ENCODE measurements around the gene C3AR1.
"Not testable (repeated sequence)": the region's sequence is repeated elsewhere in the genome, so short reads cannot be mapped to it uniquely, and the experiment has no call there.

The C3AR1 gene

GRCh38 chr12:8065991-8066594 is at the start of gene C3AR1:
C3AR1 (minus strand) TSS chr12:8066359; CDS start chr12:8060185, 6,174 bp downstream.
- no peak within 1 kb of the TSS for H3K27ac ChIP-seq (ENCODE audit: low read depth, low read length)
- no peaks in the 10 kb centered on the region for H3K27me3 ChIP-seq (ENCODE audit: control insufficient read depth in 1 of 2, insufficient read depth in 2 of 2, low read length in 2 of 2)
- no peak within 1 kb of the TSS for H3K4me3 ChIP-seq (ENCODE audit: low read depth in 1 of 2, low read length in 2 of 2)
- no peaks in the 10 kb centered on the region for H3K36me3 ChIP-seq (ENCODE audit: insufficient read depth, low read length)
- H3K9ac ChIP-seq (ENCODE audit: low read length): no peak within 1 kb of the TSS
- H3K9me3 ChIP-seq (ENCODE audit: low read length): no peaks in the 10 kb centered on the region
- no peaks in the 10 kb centered on the region for H3K4me1 ChIP-seq (ENCODE audit: insufficient read depth, low read length)

- H3K4me1 ChIP-seq (ENCODE audit: insufficient read depth, low read length); H3K27me3 ChIP-seq (ENCODE audit: control insufficient read depth in 1 of 2, insufficient read depth in 2 of 2, low read length in 2 of 2); H3K4me3 ChIP-seq (ENCODE audit: low read depth in 1 of 2, low read length in 2 of 2); H3K36me3 ChIP-seq (ENCODE audit: insufficient read depth, low read length); H3K9me3 ChIP-seq (ENCODE audit: low read length); H3K9ac ChIP-seq (ENCODE audit: low read length); H3K27ac ChIP-seq (ENCODE audit: low read depth, low read length): not testable (repeated sequence)
These were observed 47.0 kb upstream of the C3AR1 start for GRCh38 chr12:8113117-8113516.

DNA sequence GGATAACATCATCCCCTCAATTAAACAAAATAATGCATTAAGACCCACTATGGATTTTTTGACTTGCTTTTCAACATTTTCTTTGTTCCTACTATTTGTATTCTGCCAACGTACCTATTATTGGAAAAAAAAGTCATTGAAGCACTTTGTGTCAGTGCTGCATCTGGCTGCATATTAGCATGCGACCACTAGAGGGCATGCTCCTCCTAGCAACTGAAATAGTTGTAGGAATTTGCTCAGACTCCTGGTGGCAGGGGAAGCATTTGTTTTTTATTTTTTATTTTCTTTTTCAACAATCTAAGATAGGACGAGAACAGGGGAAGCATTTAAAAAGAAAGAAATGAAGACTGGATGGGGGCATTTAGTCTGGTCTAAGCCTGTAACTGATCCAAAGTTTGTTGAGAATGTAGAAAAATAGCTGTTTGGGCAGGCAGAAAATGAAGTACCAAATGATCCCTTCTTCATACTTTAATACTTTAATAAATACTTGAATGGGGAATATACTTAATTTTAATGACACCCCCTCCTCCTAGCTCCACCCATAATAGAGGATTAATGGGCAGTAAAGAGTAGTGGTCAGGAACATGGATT is 42.7 kb upstream of the C3AR1 start:
- H3K27me3 ChIP-seq (ENCODE audit: control insufficient read depth in 1 of 2, insufficient read depth in 2 of 2, low read length in 2 of 2): no peaks in the 10 kb centered on the region
- H3K9ac ChIP-seq (ENCODE audit: low read length): no peak overlapping the region
- H3K4me3 ChIP-seq (ENCODE audit: low read depth in 1 of 2, low read length in 2 of 2): no peak overlapping the region

DNA sequence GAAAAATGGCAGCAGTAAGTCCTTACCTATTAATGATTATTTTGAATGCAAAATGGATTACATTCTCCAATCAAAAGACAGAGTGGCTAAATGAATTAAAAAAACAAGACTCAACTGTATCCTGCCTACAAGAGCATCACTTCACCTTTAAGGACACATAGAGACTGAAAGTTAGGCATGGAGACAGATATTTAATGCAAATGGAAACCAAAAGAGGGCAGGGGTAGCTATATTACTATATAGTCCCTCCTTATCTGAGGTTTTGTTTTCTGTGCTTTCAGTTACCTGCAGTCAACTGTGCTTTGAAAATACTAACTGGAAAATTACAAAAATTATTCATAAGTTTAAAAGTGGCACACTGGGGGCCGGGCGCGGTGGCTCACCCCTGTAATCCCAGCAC is 33.1 kb upstream of the C3AR1 start:
- peaks cover 34% of the 10 kb centered on the region for H3K36me3 ChIP-seq (ENCODE audit: insufficient read depth, low read length)
- no peak overlapping the region for H3K9ac ChIP-seq (ENCODE audit: low read length)

More for the DNA sequence above, 42.7 kb upstream of the C3AR1 start:
- H3K36me3 ChIP-seq (ENCODE audit: insufficient read depth, low read length): no peaks in the 10 kb centered on the region
- H3K9me3 ChIP-seq (ENCODE audit: low read length): no peaks in the 10 kb centered on the region
- H3K4me1 ChIP-seq (ENCODE audit: insufficient read depth, low read length): no peaks in the 10 kb centered on the region
- no peak overlapping the region for H3K27ac ChIP-seq (ENCODE audit: low read depth, low read length)

DNA sequence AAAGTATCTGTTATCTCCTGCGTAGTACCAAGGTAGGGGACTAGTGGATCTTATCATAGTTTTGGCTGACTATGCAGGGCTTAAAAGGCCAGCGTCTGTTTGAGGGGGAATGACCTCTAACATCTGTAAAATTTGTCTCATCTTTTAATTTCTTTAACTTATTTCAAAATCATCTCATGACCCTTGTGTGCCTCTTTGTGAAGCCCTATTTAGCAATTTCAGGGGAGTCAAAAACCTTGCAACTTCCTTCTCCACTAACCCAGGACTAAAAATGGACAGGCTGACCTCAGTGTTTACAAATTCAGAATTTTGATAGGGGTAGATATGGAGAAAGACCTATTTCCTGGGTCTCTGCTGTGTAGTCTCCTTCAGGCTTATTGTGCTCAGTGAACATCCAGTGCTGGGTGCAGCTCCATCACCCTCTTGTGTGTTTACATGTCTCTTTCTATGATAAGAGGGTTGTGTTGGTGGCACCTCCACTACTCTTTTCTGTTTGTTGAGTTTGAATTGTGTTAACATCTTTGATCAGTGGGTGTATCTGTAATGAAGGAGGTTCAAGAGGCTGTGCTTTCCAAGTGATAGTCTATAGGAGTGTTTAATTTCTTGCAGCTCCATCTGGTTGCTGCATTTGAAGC is 30.2 kb upstream of the C3AR1 start:
- H3K27me3 ChIP-seq (ENCODE audit: control insufficient read depth in 1 of 2, insufficient read depth in 2 of 2, low read length in 2 of 2): no peaks in the 10 kb centered on the region
- H3K27ac ChIP-seq (ENCODE audit: low read depth, low read length): no peak overlapping the region
- no peak overlapping the region for H3K4me3 ChIP-seq (ENCODE audit: low read depth in 1 of 2, low read length in 2 of 2)
- H3K9ac ChIP-seq (ENCODE audit: low read length): no peak overlapping the region
- H3K4me1 ChIP-seq (ENCODE audit: insufficient read depth, low read length): no peaks in the 10 kb centered on the region
- no peaks in the 10 kb centered on the region for H3K9me3 ChIP-seq (ENCODE audit: low read length)
- H3K36me3 ChIP-seq (ENCODE audit: insufficient read depth, low read length): peaks cover 55% of the 10 kb centered on the region

More for the DNA sequence above, 33.1 kb upstream of the C3AR1 start:
- Histone ChIP-seq H3K27ac (ENCODE audit: low read depth, low read length) (no peak overlapping the region), H3K9me3 (ENCODE audit: low read length) (no peaks in the 10 kb centered on the region), H3K4me1 (ENCODE audit: insufficient read depth, low read length) (no peaks in the 10 kb centered on the region), H3K4me3 (ENCODE audit: low read depth in 1 of 2, low read length in 2 of 2) (no peak overlapping the region), H3K27me3 (ENCODE audit: control insufficient read depth in 1 of 2, insufficient read depth in 2 of 2, low read length in 2 of 2) (no peaks in the 10 kb centered on the region)

DNA sequence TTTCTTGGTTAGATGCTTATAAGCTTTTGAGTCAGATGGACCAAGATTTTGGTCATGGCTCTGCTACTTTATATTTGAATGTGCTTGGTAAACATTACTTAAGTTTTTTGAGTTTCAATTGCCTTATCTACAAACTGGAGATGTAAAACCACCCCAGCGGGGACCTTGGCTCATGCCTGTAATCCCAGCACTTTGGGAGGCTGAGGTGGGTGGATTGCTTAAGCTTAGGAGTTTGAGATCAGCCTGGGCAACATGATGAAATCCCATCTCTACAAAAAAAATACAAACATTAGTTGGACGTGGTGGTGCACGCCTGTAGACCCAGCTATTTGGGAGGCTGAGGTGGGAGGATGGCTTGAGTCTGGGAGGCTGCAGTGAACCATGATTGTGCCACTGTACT is 27.1 kb upstream of the C3AR1 start:
- Histone ChIP-seq H3K4me1 (ENCODE audit: insufficient read depth, low read length) (no peaks in the 10 kb centered on the region), H3K27me3 (ENCODE audit: control insufficient read depth in 1 of 2, insufficient read depth in 2 of 2, low read length in 2 of 2) (no peaks in the 10 kb centered on the region), H3K36me3 (ENCODE audit: insufficient read depth, low read length) (peaks cover 74% of the 10 kb centered on the region), H3K4me3 (ENCODE audit: low read depth in 1 of 2, low read length in 2 of 2) (no peak overlapping the region), H3K9ac (ENCODE audit: low read length) (no peak overlapping the region), H3K27ac (ENCODE audit: low read depth, low read length) (no peak overlapping the region), H3K9me3 (ENCODE audit: low read length) (no peaks in the 10 kb centered on the region)

- H3K36me3 ChIP-seq (ENCODE audit: insufficient read depth, low read length): peaks cover 45% of the 10 kb centered on the region
- H3K27ac ChIP-seq (ENCODE audit: low read depth, low read length): no peak overlapping the region
- H3K4me3 ChIP-seq (ENCODE audit: low read depth in 1 of 2, low read length in 2 of 2): no peak overlapping the region
- H3K9ac ChIP-seq (ENCODE audit: low read length): no peak overlapping the region
- peaks cover 5% of the 10 kb centered on the region for H3K4me1 ChIP-seq (ENCODE audit: insufficient read depth, low read length)
- no peaks in the 10 kb centered on the region for H3K27me3 ChIP-seq (ENCODE audit: control insufficient read depth in 1 of 2, insufficient read depth in 2 of 2, low read length in 2 of 2)
- H3K9me3 ChIP-seq (ENCODE audit: low read length): no peaks in the 10 kb centered on the region
These were observed 23.6 kb upstream of the C3AR1 start for GRCh38 chr12:8089716-8090115.

- H3K9ac ChIP-seq (ENCODE audit: low read length); H3K27me3 ChIP-seq (ENCODE audit: control insufficient read depth in 1 of 2, insufficient read depth in 2 of 2, low read length in 2 of 2); H3K4me3 ChIP-seq (ENCODE audit: low read depth in 1 of 2, low read length in 2 of 2); H3K27ac ChIP-seq (ENCODE audit: low read depth, low read length); H3K9me3 ChIP-seq (ENCODE audit: low read length); H3K4me1 ChIP-seq (ENCODE audit: insufficient read depth, low read length): not testable (repeated sequence)
- peaks cover 41% of the 10 kb centered on the region for H3K36me3 ChIP-seq (ENCODE audit: insufficient read depth, low read length)
These were observed 23.1 kb upstream of the C3AR1 start for GRCh38 chr12:8089277-8089676.

GRCh38 chr12:8088574-8088973 is 22.4 kb upstream of the C3AR1 start:
- Histone ChIP-seq H3K9me3 (ENCODE audit: low read length) (no peaks in the 10 kb centered on the region), H3K4me1 (ENCODE audit: insufficient read depth, low read length) (peaks cover 16% of the 10 kb centered on the region), H3K4me3 (ENCODE audit: low read depth in 1 of 2, low read length in 2 of 2) (no peak overlapping the region), H3K36me3 (ENCODE audit: insufficient read depth, low read length) (peaks cover 40% of the 10 kb centered on the region), H3K27me3 (ENCODE audit: control insufficient read depth in 1 of 2, insufficient read depth in 2 of 2, low read length in 2 of 2) (no peaks in the 10 kb centered on the region), H3K9ac (ENCODE audit: low read length) (no peak overlapping the region), H3K27ac (ENCODE audit: low read depth, low read length) (no peak overlapping the region)

GRCh38 chr12:8087666-8088065 is 21.5 kb upstream of the C3AR1 start:
- Histone ChIP-seq H3K4me3 (ENCODE audit: low read depth in 1 of 2, low read length in 2 of 2) (no peak overlapping the region), H3K36me3 (ENCODE audit: insufficient read depth, low read length) (peaks cover 32% of the 10 kb centered on the region), H3K9ac (ENCODE audit: low read length) (no peak overlapping the region), H3K27me3 (ENCODE audit: control insufficient read depth in 1 of 2, insufficient read depth in 2 of 2, low read length in 2 of 2) (no peaks in the 10 kb centered on the region), H3K27ac (ENCODE audit: low read depth, low read length) (no peak overlapping the region), H3K4me1 (ENCODE audit: insufficient read depth, low read length) (peaks cover 24% of the 10 kb centered on the region), H3K9me3 (ENCODE audit: low read length) (no peaks in the 10 kb centered on the region)

DNA sequence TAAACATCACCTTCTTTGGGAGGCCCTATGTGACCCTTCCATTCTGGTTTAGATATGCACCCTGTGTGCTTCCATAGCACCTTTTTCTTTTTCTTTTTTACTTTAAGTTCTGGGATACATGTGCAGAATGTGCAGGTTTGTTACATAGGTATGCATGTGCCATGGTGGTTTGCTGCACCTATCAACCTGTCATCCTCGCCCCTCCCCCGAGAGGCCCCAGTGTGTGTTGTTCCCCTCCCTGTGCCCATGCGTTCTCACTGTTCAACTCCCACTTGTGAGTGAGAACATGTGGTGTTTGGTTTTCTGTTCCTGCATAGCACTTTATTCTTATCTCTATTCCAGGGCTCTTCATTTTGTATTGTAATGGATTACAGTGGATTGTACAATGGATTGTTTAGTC is 18.2 kb upstream of the C3AR1 start:
- H3K9ac ChIP-seq (ENCODE audit: low read length); H3K27ac ChIP-seq (ENCODE audit: low read depth, low read length); H3K36me3 ChIP-seq (ENCODE audit: insufficient read depth, low read length); H3K27me3 ChIP-seq (ENCODE audit: control insufficient read depth in 1 of 2, insufficient read depth in 2 of 2, low read length in 2 of 2); H3K9me3 ChIP-seq (ENCODE audit: low read length); H3K4me3 ChIP-seq (ENCODE audit: low read depth in 1 of 2, low read length in 2 of 2): not testable (repeated sequence)
- H3K4me1 ChIP-seq (ENCODE audit: insufficient read depth, low read length): peaks cover 24% of the 10 kb centered on the region

DNA sequence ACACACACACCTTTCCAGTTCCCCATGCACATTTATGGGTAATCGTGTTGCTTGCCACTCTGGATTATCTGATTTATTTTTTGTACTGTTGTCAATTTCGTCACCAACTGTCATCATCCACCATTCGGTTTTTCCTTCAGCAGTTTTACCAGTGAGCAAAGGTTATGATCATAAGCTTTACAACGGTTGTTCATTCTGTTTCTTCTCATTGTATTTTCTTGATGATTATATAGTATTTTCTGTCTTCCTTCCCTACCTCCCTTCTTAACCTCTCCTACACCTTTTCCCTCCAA is 16.6 kb upstream of the C3AR1 start:
- Histone ChIP-seq H3K27ac (ENCODE audit: low read depth, low read length) (no peak overlapping the region), H3K36me3 (ENCODE audit: insufficient read depth, low read length) (no peaks in the 10 kb centered on the region), H3K27me3 (ENCODE audit: control insufficient read depth in 1 of 2, insufficient read depth in 2 of 2, low read length in 2 of 2) (no peaks in the 10 kb centered on the region), H3K4me1 (ENCODE audit: insufficient read depth, low read length) (peaks cover 22% of the 10 kb centered on the region), H3K4me3 (ENCODE audit: low read depth in 1 of 2, low read length in 2 of 2) (peak overlapping the region; percentile 89 to 100), H3K9ac (ENCODE audit: low read length) (peak overlapping the region; percentile 96), H3K9me3 (ENCODE audit: low read length) (no peaks in the 10 kb centered on the region)
